Breast epithelium (tissue), 4 donors: ENCODE results near the gene ZNF268. TPM values are rescaled to one million over a fixed set of nuclear protein-coding genes. Genes with fewer than 3 reads are reported as not detected.
A peak's percentile ranks its signal among the peaks of the same experiment; 100 is the strongest.
"Not testable (repeated sequence)": the region's sequence is repeated elsewhere in the genome, so short reads cannot be mapped to it uniquely, and the experiment has no call there.

Source experiments
- DNase-seq, 2 donors: peaks; one replicate each; pipeline ENCODE4 v3.0.0-alpha.2; 2019; ENCODE audit warnings: low spot score in 2 of 2
- H3K27ac ChIP-seq, 2 donors: fragments of 200-600 bp; sonication (generic) in 1 of 2; one replicate each; pipeline ENCODE4 v1.5.1; 2016 to 2019; ENCODE audit warnings: mild to moderate bottlenecking in 1 of 2
- H3K27me3 ChIP-seq, 2 donors: fragments of 200-600 bp; sonication (generic) in 1 of 2; one replicate each; pipeline versions ENCODE4 v1.5.1 to v1.6.0; 2017 to 2019; ENCODE audit warnings: control low read depth in 1 of 2, mild to moderate bottlenecking in 1 of 2
- H3K36me3 ChIP-seq: fragments of 200-600 bp; one replicate; pipeline ENCODE4 v1.5.1; 2019
- H3K4me1 ChIP-seq, 2 donors: fragments of 200-600 bp; sonication (generic); one replicate each; pipeline ENCODE4 v1.5.1; 2016 to 2019; ENCODE audit warnings: control low read depth in 1 of 2
- H3K4me3 ChIP-seq, 3 donors: fragments of 200-600 bp; sonication (generic); 1 replicate in 2 of 3; 2 replicates in 1 of 3; pipeline ENCODE4 v1.5.1; 2016 to 2019; ENCODE audit warnings: mild to moderate bottlenecking in 3 of 3, moderate library complexity in 2 of 3
- H3K9me3 ChIP-seq, 2 donors: fragments of 200-600 bp; sonication (generic) in 1 of 2; one replicate each; pipeline ENCODE4 v1.5.1; 2016 to 2019; ENCODE audit warnings: control low read depth in 1 of 2
- CTCF ChIP-seq, 3 donors: fragments of 450-650 bp; IDR thresholded peaks; one replicate each; pipeline ENCODE4 v1.5.1; 2016 to 2017; ENCODE audit warnings: antibody characterized with exemption in 3 of 3, mild to moderate bottlenecking in 3 of 3, moderate library complexity in 3 of 3
- POLR2A ChIP-seq: fragments of 450-650 bp; IDR thresholded peaks from one replicate; pipeline ENCODE4 v1.6.1; 2016; ENCODE audit warnings: antibody characterized with exemption, mild to moderate bottlenecking, moderate library complexity
- POLR2AphosphoS5 ChIP-seq, 3 donors: sonication (generic); formaldehyde crosslinking; IDR thresholded peaks; one replicate each; pipeline ENCODE4 v1.6.1; 2017; ENCODE audit warnings: antibody characterized with exemption in 3 of 3
- intact Hi-C: fragments of 100-400 bp; cut with DNase I; formaldehyde crosslinking; loops from one replicate; pipeline ENCODE4 v1.15.1; 2023; ENCODE audit warnings: low total_unique reads
- total RNA-seq, 3 donors: library from RNA; depleted of rRNA; stranded (reverse); fragments of >200 nt; gene quantifications; one replicate each; pipeline ENCODE4 v1.1.0, GENCODE V29; 2016

The ZNF268 gene
- total RNA-seq, 3 donors from 2014 or later, result 15.4 to 38.2 (median 23.3) TPM

- TF ChIP-seq CTCF (IDR thresholded peaks at IDR 0.05) (no peak), POLR2AphosphoS5 (IDR thresholded peaks at IDR 0.05) (no peak), POLR2A (no peak)
- intact Hi-C loops, result no loop called here
- no peak for DNase-seq
- Histone ChIP-seq H3K4me3 (no peak overlapping the region), H3K27me3 (peaks cover 0 to 10% of the 10 kb centered on the region in 2 donors), H3K36me3 (no peaks in the 10 kb centered on the region), H3K27ac (no peak overlapping the region), H3K4me1 (no peaks in the 10 kb centered on the region), H3K9me3 (peaks cover 42 to 53% of the 10 kb centered on the region in 2 donors)
Observed at GRCh38 chr12:133236556-133236955, 55.3 kb downstream of the ZNF268 start.

- Histone ChIP-seq H3K4me1 (no peaks in the 10 kb centered on the region), H3K9me3 (peaks cover 0 to 11% of the 10 kb centered on the region in 2 donors), H3K27me3 (no peaks in the 10 kb centered on the region), H3K4me3 (no peak overlapping the region), H3K36me3 (no peaks in the 10 kb centered on the region), H3K27ac (no peak overlapping the region)
- no peak for TF ChIP-seq POLR2AphosphoS5 (IDR thresholded peaks at IDR 0.05)
- no peak for TF ChIP-seq CTCF (IDR thresholded peaks at IDR 0.05)
- no peak for TF ChIP-seq POLR2A
- DNase-seq, result no peak
- intact Hi-C loops, result no loop called here
Observed at GRCh38 chr12:133251732-133252131, 70.4 kb downstream of the ZNF268 start.

- H3K27ac ChIP-seq, DNase-seq, H3K4me1 ChIP-seq, H3K36me3 ChIP-seq, intact Hi-C loops, H3K4me3 ChIP-seq, H3K27me3 ChIP-seq, H3K9me3 ChIP-seq: not testable (repeated sequence)
Observed at GRCh38 chr12:133255833-133256232, 74.5 kb downstream of the ZNF268 start.

GRCh38 chr12:133256321-133256720, 75.0 kb downstream of the ZNF268 start:
- no peak overlapping the region for H3K27ac ChIP-seq
- H3K36me3 ChIP-seq, result no peaks in the 10 kb centered on the region
- no peak for TF ChIP-seq POLR2AphosphoS5 (IDR thresholded peaks at IDR 0.05)
- TF ChIP-seq CTCF (IDR thresholded peaks at IDR 0.05), result no peak
- no peak for TF ChIP-seq POLR2A
- no peaks in the 10 kb centered on the region for H3K4me1 ChIP-seq
- H3K9me3 ChIP-seq, result peaks cover 0 to 6% of the 10 kb centered on the region in 2 donors
- no peaks in the 10 kb centered on the region for H3K27me3 ChIP-seq
- no peak overlapping the region for H3K4me3 ChIP-seq
- DNase-seq, result no peak
- intact Hi-C loops, result no loop called here

GRCh38 chr12:133264173-133264572, 82.9 kb downstream of the ZNF268 start:
- Histone ChIP-seq H3K27ac (no peak overlapping the region), H3K9me3 (no peaks in the 10 kb centered on the region), H3K27me3 (no peaks in the 10 kb centered on the region), H3K4me1 (no peaks in the 10 kb centered on the region), H3K36me3 (no peaks in the 10 kb centered on the region), H3K4me3 (no peak overlapping the region)
- intact Hi-C loops, result no loop called here
- DNase-seq, result peak in 1 of 2 donors; percentile 18
- no peak for TF ChIP-seq POLR2A
- no peak for TF ChIP-seq POLR2AphosphoS5 (IDR thresholded peaks at IDR 0.05)
- no peak for TF ChIP-seq CTCF (IDR thresholded peaks at IDR 0.05)

Other genes starting within 250 kb of the ZNF268 start
- 10 to 100 TPM in 2 of 3 donors, 1 to 10 TPM in 1; 8.3 to 17.9 (median 16.1) TPM for gene ZNF605, start 225.2 kb upstream of the ZNF268 start, total RNA-seq
- 10 to 100 TPM; 12.0 to 19.6 (median 19.0) TPM for gene ZNF26, start 195.1 kb upstream of the ZNF268 start, total RNA-seq
- 10 to 100 TPM; 25.0 to 61.0 (median 29.2) TPM for gene ZNF84, start 144.0 kb upstream of the ZNF268 start, total RNA-seq
- gene ZNF140, start 100.6 kb upstream of the ZNF268 start, total RNA-seq, result 10 to 100 TPM in 2 of 3 donors, 1 to 10 TPM in 1; 9.3 to 34.5 (median 22.3) TPM
- 1 to 10 TPM; 2.7 to 5.7 (median 4.6) TPM for gene ZNF891, start 51.2 kb upstream of the ZNF268 start, total RNA-seq
- gene ZNF10, start 50.9 kb upstream of the ZNF268 start, total RNA-seq, result 10 to 100 TPM; 12.8 to 35.0 (median 13.4) TPM
- not detected for gene ANHX, start 54.4 kb downstream of the ZNF268 start, total RNA-seq